NCI-H1092 (cell line): ENCODE results near the gene ALS2CL.
A peak's percentile ranks its signal among the peaks of the same experiment; 100 is the strongest.

Experiments used
- DNase-seq: peaks from one replicate; lab custom pipeline; 2025; lab: John Stamatoyannopoulos, UW

ALS2CL gene

DNA sequence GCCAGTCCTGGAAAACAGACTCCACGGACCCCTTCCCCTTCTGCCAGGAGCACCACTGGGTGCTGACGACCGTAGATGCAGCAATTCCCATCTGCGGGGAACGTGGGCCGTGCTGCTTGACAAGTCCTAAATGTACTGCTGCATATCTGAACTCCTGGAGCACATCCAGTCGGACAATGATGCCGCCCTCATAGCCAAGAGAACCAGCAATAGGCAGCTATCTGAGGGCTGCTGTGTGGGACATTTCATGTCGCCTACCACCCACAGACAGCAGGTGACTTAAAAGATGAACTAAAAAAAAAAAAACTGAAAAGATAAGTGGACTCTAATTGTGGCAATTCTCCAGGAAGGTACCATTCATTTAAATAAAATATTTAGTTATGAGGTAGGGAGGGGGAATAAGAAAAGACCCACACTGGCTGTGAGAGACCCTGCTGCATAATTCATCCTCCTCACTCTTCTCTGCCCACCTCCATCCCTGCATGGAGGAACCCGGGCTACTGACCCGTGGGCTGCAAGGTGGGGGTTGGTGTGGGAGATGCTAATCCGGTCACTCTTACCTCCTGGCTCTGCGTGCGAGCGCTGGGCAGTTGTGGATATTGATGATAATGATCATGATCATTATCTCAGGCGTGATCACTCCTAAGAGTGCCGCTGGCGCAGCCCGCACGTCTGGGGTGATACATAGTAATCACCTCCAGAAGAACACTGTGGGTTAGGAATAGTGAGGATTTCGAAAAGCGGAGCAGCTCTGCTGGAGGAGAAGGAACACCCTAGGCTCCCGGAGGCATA, 28.3 kb downstream of the ALS2CL start:
- no peak for DNase-seq

GRCh38 chr3:46664188-46664970, 29.1 kb downstream of the ALS2CL start:
- no peak for DNase-seq

GRCh38 chr3:46663591-46664135, 29.8 kb downstream of the ALS2CL start:
- DNase-seq, result peak; percentile 55

GRCh38 chr3:46662771-46663551, 30.5 kb downstream of the ALS2CL start:
- DNase-seq, result no peak

- DNase-seq, result no peak
Observed at GRCh38 chr3:46661776-46662766, 31.4 kb downstream of the ALS2CL start.

DNA sequence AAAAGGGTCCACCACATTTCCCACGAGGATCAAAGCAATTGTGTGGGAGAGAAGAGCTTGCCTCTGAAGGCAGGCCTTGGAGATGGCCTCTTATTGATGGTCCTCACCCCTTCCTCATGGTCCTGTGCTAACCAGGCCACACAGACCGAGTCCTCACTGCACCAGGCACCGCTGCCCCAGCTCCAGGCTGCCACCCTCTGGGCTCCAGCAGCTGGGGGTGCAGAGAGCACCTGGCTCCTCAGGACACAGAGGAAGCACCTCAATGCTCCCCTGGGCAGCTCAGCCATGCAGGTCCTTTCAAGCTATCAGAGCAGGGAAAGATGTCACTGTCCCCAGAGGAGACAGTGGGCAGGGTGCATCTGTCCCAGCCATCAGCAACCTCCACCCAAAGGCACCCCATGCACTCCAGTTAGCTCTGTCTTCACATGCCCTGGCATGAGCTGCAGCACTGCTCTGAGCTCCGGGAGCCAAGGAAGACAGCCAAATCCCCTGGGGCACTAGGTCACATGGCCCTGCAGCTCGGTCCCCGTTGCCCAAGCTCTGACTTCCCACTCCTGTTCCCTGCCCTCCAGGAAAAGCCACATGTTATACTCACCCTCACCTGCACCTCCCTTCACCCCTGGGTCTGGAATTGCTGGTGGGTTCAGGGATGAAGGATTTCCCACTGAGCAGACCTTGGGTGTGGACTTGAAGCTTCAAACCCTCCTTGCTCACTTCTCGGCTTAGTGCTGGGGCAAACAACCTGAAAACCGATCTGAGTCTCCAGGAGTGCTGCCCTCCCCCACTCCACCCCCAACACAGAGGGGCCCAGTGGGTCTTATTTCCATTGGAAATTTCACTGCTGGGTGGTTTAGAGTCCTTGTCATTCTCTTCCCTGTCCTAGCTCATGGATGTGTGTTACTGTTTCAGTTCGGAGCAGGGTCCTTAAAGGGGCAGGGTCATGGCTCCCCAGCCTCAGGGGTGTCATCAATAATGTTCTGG, 32.6 kb downstream of the ALS2CL start:
- DNase-seq, result no peak

GRCh38 chr3:46660003-46660402, 33.5 kb downstream of the ALS2CL start:
- DNase-seq, result no peak

DNA sequence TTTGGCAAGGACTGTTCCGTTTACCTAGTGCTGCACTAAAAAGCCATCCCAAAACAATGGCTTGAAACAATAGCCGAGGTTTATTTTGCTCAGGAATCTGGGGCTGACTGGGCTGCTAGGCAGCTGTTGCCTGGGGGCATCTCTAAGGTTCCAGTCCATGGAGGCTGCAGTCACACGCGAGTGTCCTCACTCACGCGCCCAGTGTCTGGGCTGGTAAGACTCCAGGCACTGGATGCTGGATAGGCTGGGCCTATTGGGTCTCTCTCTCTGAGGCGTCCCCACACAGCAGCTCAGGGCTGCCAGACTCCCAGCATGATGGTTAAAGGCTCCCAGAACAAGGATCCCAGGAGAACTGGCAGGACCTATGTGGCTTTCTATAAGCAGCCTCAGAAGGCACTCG, 34.2 kb downstream of the ALS2CL start:
- DNase-seq, result no peak

- DNase-seq, result peak; percentile 47
Observed at GRCh38 chr3:46656778-46657556, 36.5 kb downstream of the ALS2CL start.

DNA sequence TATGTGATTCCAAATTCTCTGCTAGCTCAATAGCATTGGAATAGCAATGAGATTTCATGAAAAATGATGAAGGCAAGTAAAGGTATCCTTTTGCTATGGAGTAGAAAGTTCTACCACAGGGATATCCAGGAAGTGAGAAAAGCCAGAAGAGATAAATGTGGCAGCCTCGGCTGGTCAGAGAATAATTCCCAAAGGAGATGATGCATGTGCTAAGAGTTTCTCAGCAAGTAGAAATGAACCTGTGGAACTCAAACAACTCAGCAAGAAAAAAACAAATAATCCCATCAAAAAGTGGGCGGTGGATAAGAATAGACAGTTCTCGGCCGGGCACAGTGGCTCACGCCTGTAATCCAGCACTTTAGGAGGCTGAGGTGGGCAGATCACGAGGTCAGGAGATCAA, 38.2 kb downstream of the ALS2CL start:
- no peak for DNase-seq

GRCh38 chr3:46651084-46651483, 42.4 kb downstream of the ALS2CL start:
- no peak for DNase-seq

- no peak for DNase-seq
Observed at GRCh38 chr3:46649436-46649835, 44.0 kb downstream of the ALS2CL start.

DNA sequence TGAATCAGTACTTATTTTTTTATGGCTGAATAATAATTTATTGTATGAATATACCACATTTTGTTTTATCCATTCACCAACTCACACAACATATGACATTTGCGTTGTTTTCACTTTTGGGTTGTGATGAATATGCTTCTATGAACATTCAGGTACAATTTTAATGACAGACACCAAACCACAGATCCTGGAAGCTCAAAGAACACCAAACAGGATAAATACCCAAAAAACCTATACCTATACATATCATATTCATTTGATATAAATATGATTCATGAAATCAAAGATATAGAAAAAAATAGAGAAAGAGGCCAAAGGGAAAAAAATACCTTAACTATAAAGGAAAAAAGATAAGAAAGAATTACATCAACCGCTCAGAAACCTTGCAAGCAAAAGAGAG, 45.4 kb downstream of the ALS2CL start:
- DNase-seq, result no peak

GRCh38 chr3:46646700-46647099, 46.8 kb downstream of the ALS2CL start:
- no peak for DNase-seq

GRCh38 chr3:46643701-46644100, 49.8 kb downstream of the ALS2CL start:
- no peak for DNase-seq

GRCh38 chr3:46642971-46643370, 50.5 kb downstream of the ALS2CL start:
- no peak for DNase-seq

- DNase-seq, result no peak
Observed at GRCh38 chr3:46640927-46641326, 52.6 kb downstream of the ALS2CL start.

GRCh38 chr3:46639221-46639620, 54.3 kb downstream of the ALS2CL start:
- DNase-seq, result no peak

- no peak for DNase-seq
Observed at GRCh38 chr3:46634856-46635255, 58.6 kb downstream of the ALS2CL start.
